ENCODE results near the gene SMIM41. TPM values are rescaled to one million over a fixed set of nuclear protein-coding genes. Genes with fewer than 3 reads are reported as not detected.

Gene SMIM41
- polyA plus RNA-seq, 3 donors: not detected

GRCh38 chr12:52142431-52142830 is 62.9 kb downstream of the SMIM41 start:
- no peaks in the 10 kb centered on the region for H3K36me3 ChIP-seq (replicated peaks in 1 of 2; ENCODE audit: control insufficient read depth in 1 of 2, insufficient read depth in 2 of 2, low read length in 2 of 2)
- Mint-ChIP-seq H3K27me3 (ENCODE audit: low read depth in 3 of 3) (peaks cover 19 to 25% (median 22%) of the 10 kb centered on the region in 3 donors), H3K4me3 (no peak overlapping the region), H3K36me3 (no peaks in the 10 kb centered on the region), H3K9me3 (no peaks in the 10 kb centered on the region), H3K27ac (no peak overlapping the region), H3K4me1 (peaks cover 5% of the 10 kb centered on the region)
- H3K4me2 ChIP-seq (replicated peaks; ENCODE audit: extremely low read depth, low read length, poor library complexity, severe bottlenecking): no peak overlapping the region
- no peaks in the 10 kb centered on the region for H4K20me1 ChIP-seq (ENCODE audit: insufficient read depth, low read length)
- no peak overlapping the region for H2AFZ ChIP-seq (ENCODE audit: insufficient read depth, low read depth, low read length, poor library complexity, severe bottlenecking)
- intact Hi-C loops (cut with micrococcal nuclease): no loop called here
- H3K4me3 ChIP-seq (replicated peaks in 1 of 3; ENCODE audit: low read depth in 2 of 3, low read length in 3 of 3): no peak overlapping the region
- no peak for TF ChIP-seq CTCF (IDR thresholded peaks at IDR 0.05)
- no peak overlapping the region for H3K27ac ChIP-seq (ENCODE audit: low read depth in 1 of 2, low read length in 2 of 2)
- no peaks in the 10 kb centered on the region for H3K79me2 ChIP-seq (ENCODE audit: insufficient read depth, low read length)
- peaks cover 0 to 9% of the 10 kb centered on the region in 2 donors for H3K27me3 ChIP-seq (ENCODE audit: control insufficient read depth in 2 of 2, insufficient read depth in 2 of 2, low read length in 2 of 2)
- no peak overlapping the region for H3K9ac ChIP-seq (ENCODE audit: insufficient read depth, low read length, poor library complexity, severe bottlenecking)
- DNase-seq: no peak
- WGBS (ENCODE audit: insufficient coverage): 100% methylated on average over 4 of the region's 5 CpGs
- H3K4me1 ChIP-seq (ENCODE audit: control insufficient read depth in 1 of 2, insufficient read depth in 2 of 2, low read length in 2 of 2): peaks cover under 1 to 10% of the 10 kb centered on the region in 2 donors
- no peaks in the 10 kb centered on the region for H3K9me3 ChIP-seq (replicated peaks in 1 of 2; ENCODE audit: control insufficient read depth in 1 of 2, insufficient read depth in 1 of 2, low read length in 2 of 2)

GRCh38 chr12:52144512-52145227 is 65.2 kb downstream of the SMIM41 start:
- Histone ChIP-seq H3K4me2 (replicated peaks; ENCODE audit: extremely low read depth, low read length, poor library complexity, severe bottlenecking) (no peak overlapping the region), H3K9ac (ENCODE audit: insufficient read depth, low read length, poor library complexity, severe bottlenecking) (no peak overlapping the region)
- no peaks in the 10 kb centered on the region for H3K36me3 Mint-ChIP-seq

More at GRCh38 chr12:52144512-52145227, 65.2 kb downstream of the SMIM41 start:
- intact Hi-C loops (cut with micrococcal nuclease): no loop called here
- no peak overlapping the region for H3K4me3 ChIP-seq (replicated peaks in 1 of 3; ENCODE audit: low read depth in 2 of 3, low read length in 3 of 3)
- H3K79me2 ChIP-seq (ENCODE audit: insufficient read depth, low read length): no peaks in the 10 kb centered on the region
- Mint-ChIP-seq H3K4me3 (no peak overlapping the region), H3K27me3 (ENCODE audit: low read depth in 3 of 3) (peaks cover 6 to 12% (median 9%) of the 10 kb centered on the region in 3 donors), H3K4me1 (peaks cover 9% of the 10 kb centered on the region), H3K9me3 (no peaks in the 10 kb centered on the region), H3K27ac (peak overlapping the region in 2 of 7 donors; percentile 32 to 68)
- H3K36me3 ChIP-seq (replicated peaks in 1 of 2; ENCODE audit: control insufficient read depth in 1 of 2, insufficient read depth in 2 of 2, low read length in 2 of 2): no peaks in the 10 kb centered on the region
- no peak for TF ChIP-seq CTCF (IDR thresholded peaks at IDR 0.05)
- no peaks in the 10 kb centered on the region for H3K27me3 ChIP-seq (ENCODE audit: control insufficient read depth in 2 of 2, insufficient read depth in 2 of 2, low read length in 2 of 2)
- no peak overlapping the region for H3K27ac ChIP-seq (ENCODE audit: low read depth in 1 of 2, low read length in 2 of 2)
- WGBS (ENCODE audit: insufficient coverage): 96% methylated on average over 10 of the region's 16 CpGs
- H2AFZ ChIP-seq (ENCODE audit: insufficient read depth, low read depth, low read length, poor library complexity, severe bottlenecking): no peak overlapping the region
- no peaks in the 10 kb centered on the region for H4K20me1 ChIP-seq (ENCODE audit: insufficient read depth, low read length)
- DNase-seq: no peak
- no peaks in the 10 kb centered on the region for H3K9me3 ChIP-seq (replicated peaks in 1 of 2; ENCODE audit: control insufficient read depth in 1 of 2, insufficient read depth in 1 of 2, low read length in 2 of 2)
- peaks cover 5 to 21% of the 10 kb centered on the region in 2 donors for H3K4me1 ChIP-seq (ENCODE audit: control insufficient read depth in 1 of 2, insufficient read depth in 2 of 2, low read length in 2 of 2)

All from CD14-positive monocyte (primary cell).